GM12878 (cell line): ENCODE measurements around the gene PRDM1. TPM values are rescaled to one million over a fixed set of nuclear protein-coding genes. Genes with fewer than 3 reads are reported as not detected.
A peak's percentile ranks its signal among the peaks of the same experiment; 100 is the strongest.

Experiments
- IKZF1 ChIP-seq: fragments of 450-650 bp; conservative IDR thresholded peaks from 2 replicates; pipeline ENCODE4 v1.6.1; 2017; ENCODE audit warnings: antibody characterized with exemption, mild to moderate bottlenecking
- IKZF2 ChIP-seq, 2 experiments: fragments of 450-650 bp; IDR thresholded peaks; 2 replicates each; pipeline ENCODE4 v1.6.1; 2017; ENCODE audit warnings: mild to moderate bottlenecking in 2 of 2, moderate library complexity in 2 of 2
- MTA2 ChIP-seq: fragments of 450-650 bp; IDR thresholded peaks from 2 replicates; pipeline ENCODE4 v1.6.1; 2016; ENCODE audit warnings: low read depth, mild to moderate bottlenecking, moderate library complexity
- MTA3 ChIP-seq: IDR thresholded peaks from 2 replicates; pipeline ENCODE4 v1.6.1; 2012; ENCODE audit warnings: low read length, inconsistent platforms, borderline replicate concordance
- NFIC ChIP-seq: IDR thresholded peaks from 2 replicates; pipeline ENCODE4 v1.6.1; 2012; ENCODE audit warnings: low read depth, mild to moderate bottlenecking, inconsistent platforms, low read length, moderate library complexity
- NFYB ChIP-seq: IDR thresholded peaks from 2 replicates; pipeline ENCODE4 v1.6.1; 2011; ENCODE audit warnings: low read depth, mild to moderate bottlenecking, low read length, improper control_type of control experiment, moderate library complexity; ENCODE audit not compliant: insufficient read depth
- NR2C1 ChIP-seq: fragments of 450-650 bp; IDR thresholded peaks from 2 replicates; pipeline ENCODE4 v1.6.1; 2017; ENCODE audit warnings: antibody characterized with exemption, mild to moderate bottlenecking, moderate library complexity
- PAX5 ChIP-seq: IDR thresholded peaks from 2 replicates; pipeline ENCODE4 v1.6.1; 2011; ENCODE audit warnings: low read depth, low read length, borderline replicate concordance
- SIX5 ChIP-seq: IDR thresholded peaks from 2 replicates; pipeline ENCODE4 v1.6.1; 2011; ENCODE audit warnings: mild to moderate bottlenecking, low read depth, low read length, moderate library complexity; ENCODE audit not compliant: severe bottlenecking
- SMAD5 ChIP-seq: IDR thresholded peaks from 2 replicates; pipeline ENCODE4 v1.6.1; 2016; ENCODE audit warnings: antibody characterized with exemption, low read depth
- SMARCA5 ChIP-seq: fragments of 450-650 bp; IDR thresholded peaks from 2 replicates; pipeline ENCODE4 v1.6.1; 2017; ENCODE audit warnings: mild to moderate bottlenecking
- SP1 ChIP-seq: IDR thresholded peaks from one replicate; pipeline ENCODE4 v1.6.1; 2011; ENCODE audit warnings: low read depth, low read length
- TBL1XR1 ChIP-seq: IDR thresholded peaks from 2 replicates; pipeline ENCODE4 v1.6.1; 2012; ENCODE audit warnings: low read depth, low read length, improper control_type of control experiment
- ZBED1 ChIP-seq: IDR thresholded peaks from 2 replicates; pipeline ENCODE4 v1.6.1; 2016; ENCODE audit warnings: borderline replicate concordance
- ZZZ3 ChIP-seq: IDR thresholded peaks from 2 replicates; pipeline ENCODE4 v1.6.1; 2011; ENCODE audit warnings: low read depth; ENCODE audit not compliant: control insufficient read depth, insufficient read length
- polyA plus RNA-seq, 11 experiments: library from polyadenylated mRNA; depleted of rRNA in 4 of 11; unstranded in 6 of 11; stranded (reverse) in 5 of 11; fragments of >200 nt; fragmentation: Nextera tagmentation in 4 of 11; fragmentation: Illumina TruSeq in 1 of 11; extraction: Ambion mirVana in 4 of 11; extraction: Trizol in 1 of 11; gene quantifications; 1 replicate in 1 of 11; 2 replicates in 10 of 11; pipeline versions ENCODE4 v1.2.1 to v1.2.3, GENCODE V29; 2011 to 2016; ENCODE audit warnings: inconsistent platforms in 2 of 11, missing spikeins in 2 of 11, low read depth in 1 of 11
- total RNA-seq, 4 experiments: library from RNA; depleted of rRNA in 3 of 4; stranded (reverse); fragments of >200 nt in 3 of 4; fragmentation: Illumina TruSeq in 1 of 4; extraction: Trizol in 1 of 4; gene quantifications; 2 replicates each; pipeline versions ENCODE4 v1.2.1 to v1.2.3, GENCODE V29; 2013 to 2021
- TF ChIP-seq, protein P1 (sequence below): IDR thresholded peaks from 2 replicates; pipeline ENCODE4 v1.6.1; 2011; ENCODE audit warnings: mild to moderate bottlenecking, low read depth, low read length, moderate library complexity; ENCODE audit not compliant: insufficient replicate concordance
- TF ChIP-seq, protein P2 (sequence below): IDR thresholded peaks from 2 replicates; pipeline ENCODE4 v1.6.1; 2012; ENCODE audit warnings: low read depth, low read length, improper control_type of control experiment
- TF ChIP-seq, protein P3 (sequence below): fragments of 450-650 bp; conservative IDR thresholded peaks from 2 replicates; pipeline ENCODE4 v1.6.1; 2017; ENCODE audit warnings: mild to moderate bottlenecking, moderate library complexity
- TF ChIP-seq, protein P4 (sequence below): fragments of 450-650 bp; IDR thresholded peaks from 2 replicates; pipeline ENCODE4 v1.6.1; 2017; ENCODE audit warnings: low read depth, mild to moderate bottlenecking, moderate library complexity

Gene PRDM1
- total and polyA plus RNA-seq, 10 of the 15 experiments (the other 5 are each of a cell fraction or from before 2014, with no cell fraction given) = 1.9 to 15.8 (median 4.1) TPM

DNA sequence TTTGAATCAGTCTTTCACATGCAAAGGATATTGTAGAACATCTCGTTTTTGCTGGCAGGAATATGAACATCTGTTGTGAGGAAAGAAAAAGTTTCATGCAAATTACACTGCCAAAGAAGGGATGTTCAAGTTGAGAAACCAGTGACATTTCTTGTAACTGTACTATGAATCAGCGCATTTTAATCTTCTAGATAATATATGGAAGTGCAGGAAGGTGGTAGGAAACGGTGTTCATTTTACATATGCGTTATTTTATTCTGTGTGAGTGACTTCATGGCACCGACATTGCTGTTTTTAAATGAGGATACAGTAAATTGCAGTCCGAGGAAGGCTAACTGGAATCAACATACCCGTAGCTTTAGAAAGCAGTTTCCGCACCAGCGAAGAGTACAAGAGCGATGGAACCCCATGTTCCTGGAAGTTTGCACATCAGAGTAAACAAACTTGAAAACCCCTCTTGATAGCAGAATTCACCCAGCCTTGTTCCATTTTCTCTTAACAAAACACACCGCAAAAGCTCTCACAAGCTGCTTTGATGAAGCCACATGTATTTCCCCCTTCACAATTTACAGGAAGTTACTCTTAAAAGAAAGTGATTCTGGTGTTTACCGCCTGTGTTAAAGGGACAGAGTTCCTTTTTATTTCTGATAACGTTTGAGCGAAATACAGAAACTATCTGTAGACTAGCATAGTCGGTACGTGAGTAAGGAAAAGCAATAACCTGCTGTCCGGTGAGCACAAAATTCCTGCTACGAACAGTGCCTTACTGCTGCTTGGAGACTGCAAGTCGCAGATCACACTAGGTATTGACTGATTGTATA, 11.5 kb downstream of the PRDM1 start (continued):
- TF ChIP-seq PAX5 (peak; percentile 76; the same call in 1 of the 2 replicates), NR2C1 (no peak), NFIC (peak; percentile 83), SIX5 (no peak), TBL1XR1 (peak; percentile 86; the same call in 1 of the 2 replicates), ZZZ3 (no peak), IKZF1 (peak; percentile 50), SP1 (peak; percentile 34), SMARCA5 (0 out of 2 replicates have a peak, but pooled peaks have one; percentile 23), NFYB (0 out of 2 replicates have a peak, but pooled peaks have one; percentile 22), ZBED1 (peak; percentile 80; the same call in 1 of the 2 replicates), SMAD5 (no peak), MTA2 (peak; percentile 73), IKZF2 (IDR thresholded peaks at IDR 0.05) (peak; percentile 70 to 80), MTA3 (peak; percentile 81)
- TF ChIP-seq, protein P1, sequence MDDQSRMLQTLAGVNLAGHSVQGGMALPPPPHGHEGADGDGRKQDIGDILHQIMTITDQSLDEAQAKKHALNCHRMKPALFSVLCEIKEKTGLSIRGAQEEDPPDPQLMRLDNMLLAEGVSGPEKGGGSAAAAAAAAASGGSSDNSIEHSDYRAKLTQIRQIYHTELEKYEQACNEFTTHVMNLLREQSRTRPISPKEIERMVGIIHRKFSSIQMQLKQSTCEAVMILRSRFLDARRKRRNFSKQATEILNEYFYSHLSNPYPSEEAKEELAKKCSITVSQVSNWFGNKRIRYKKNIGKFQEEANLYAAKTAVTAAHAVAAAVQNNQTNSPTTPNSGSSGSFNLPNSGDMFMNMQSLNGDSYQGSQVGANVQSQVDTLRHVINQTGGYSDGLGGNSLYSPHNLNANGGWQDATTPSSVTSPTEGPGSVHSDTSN = no peak
- TF ChIP-seq, protein P2, sequence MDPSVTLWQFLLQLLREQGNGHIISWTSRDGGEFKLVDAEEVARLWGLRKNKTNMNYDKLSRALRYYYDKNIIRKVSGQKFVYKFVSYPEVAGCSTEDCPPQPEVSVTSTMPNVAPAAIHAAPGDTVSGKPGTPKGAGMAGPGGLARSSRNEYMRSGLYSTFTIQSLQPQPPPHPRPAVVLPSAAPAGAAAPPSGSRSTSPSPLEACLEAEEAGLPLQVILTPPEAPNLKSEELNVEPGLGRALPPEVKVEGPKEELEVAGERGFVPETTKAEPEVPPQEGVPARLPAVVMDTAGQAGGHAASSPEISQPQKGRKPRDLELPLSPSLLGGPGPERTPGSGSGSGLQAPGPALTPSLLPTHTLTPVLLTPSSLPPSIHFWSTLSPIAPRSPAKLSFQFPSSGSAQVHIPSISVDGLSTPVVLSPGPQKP = no peak
- TF ChIP-seq, protein P3, sequence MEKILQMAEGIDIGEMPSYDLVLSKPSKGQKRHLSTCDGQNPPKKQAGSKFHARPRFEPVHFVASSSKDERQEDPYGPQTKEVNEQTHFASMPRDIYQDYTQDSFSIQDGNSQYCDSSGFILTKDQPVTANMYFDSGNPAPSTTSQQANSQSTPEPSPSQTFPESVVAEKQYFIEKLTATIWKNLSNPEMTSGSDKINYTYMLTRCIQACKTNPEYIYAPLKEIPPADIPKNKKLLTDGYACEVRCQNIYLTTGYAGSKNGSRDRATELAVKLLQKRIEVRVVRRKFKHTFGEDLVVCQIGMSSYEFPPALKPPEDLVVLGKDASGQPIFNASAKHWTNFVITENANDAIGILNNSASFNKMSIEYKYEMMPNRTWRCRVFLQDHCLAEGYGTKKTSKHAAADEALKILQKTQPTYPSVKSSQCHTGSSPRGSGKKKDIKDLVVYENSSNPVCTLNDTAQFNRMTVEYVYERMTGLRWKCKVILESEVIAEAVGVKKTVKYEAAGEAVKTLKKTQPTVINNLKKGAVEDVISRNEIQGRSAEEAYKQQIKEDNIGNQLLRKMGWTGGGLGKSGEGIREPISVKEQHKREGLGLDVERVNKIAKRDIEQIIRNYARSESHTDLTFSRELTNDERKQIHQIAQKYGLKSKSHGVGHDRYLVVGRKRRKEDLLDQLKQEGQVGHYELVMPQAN = 0 out of 2 replicates have a peak, but pooled peaks have one; percentile 28
- TF ChIP-seq, protein P4, sequence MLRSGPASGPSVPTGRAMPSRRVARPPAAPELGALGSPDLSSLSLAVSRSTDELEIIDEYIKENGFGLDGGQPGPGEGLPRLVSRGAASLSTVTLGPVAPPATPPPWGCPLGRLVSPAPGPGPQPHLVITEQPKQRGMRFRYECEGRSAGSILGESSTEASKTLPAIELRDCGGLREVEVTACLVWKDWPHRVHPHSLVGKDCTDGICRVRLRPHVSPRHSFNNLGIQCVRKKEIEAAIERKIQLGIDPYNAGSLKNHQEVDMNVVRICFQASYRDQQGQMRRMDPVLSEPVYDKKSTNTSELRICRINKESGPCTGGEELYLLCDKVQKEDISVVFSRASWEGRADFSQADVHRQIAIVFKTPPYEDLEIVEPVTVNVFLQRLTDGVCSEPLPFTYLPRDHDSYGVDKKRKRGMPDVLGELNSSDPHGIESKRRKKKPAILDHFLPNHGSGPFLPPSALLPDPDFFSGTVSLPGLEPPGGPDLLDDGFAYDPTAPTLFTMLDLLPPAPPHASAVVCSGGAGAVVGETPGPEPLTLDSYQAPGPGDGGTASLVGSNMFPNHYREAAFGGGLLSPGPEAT = peak; percentile 73
